ENCODE measurements around the gene VPS29.

DNA sequence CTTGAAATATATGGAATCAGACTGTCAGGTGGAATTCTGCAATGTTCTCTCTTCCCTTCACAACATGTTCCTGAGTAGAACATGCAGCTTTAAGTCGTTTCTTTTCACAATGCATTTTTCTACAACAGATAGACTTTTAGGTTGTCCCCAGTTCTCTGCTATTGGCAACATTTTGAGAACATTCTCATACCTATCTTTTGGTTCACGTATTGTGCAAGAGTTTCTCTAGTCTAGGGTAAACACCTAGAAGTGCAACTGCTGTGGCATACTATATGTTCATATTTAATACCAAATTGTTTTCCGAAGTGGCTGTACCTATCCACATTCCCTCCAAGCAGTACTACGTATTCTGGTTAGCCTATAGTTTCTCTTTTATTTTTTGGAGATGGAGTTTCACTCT lies 49.1 kb upstream of the VPS29 start:
- TF ChIP-seq, protein P1, sequence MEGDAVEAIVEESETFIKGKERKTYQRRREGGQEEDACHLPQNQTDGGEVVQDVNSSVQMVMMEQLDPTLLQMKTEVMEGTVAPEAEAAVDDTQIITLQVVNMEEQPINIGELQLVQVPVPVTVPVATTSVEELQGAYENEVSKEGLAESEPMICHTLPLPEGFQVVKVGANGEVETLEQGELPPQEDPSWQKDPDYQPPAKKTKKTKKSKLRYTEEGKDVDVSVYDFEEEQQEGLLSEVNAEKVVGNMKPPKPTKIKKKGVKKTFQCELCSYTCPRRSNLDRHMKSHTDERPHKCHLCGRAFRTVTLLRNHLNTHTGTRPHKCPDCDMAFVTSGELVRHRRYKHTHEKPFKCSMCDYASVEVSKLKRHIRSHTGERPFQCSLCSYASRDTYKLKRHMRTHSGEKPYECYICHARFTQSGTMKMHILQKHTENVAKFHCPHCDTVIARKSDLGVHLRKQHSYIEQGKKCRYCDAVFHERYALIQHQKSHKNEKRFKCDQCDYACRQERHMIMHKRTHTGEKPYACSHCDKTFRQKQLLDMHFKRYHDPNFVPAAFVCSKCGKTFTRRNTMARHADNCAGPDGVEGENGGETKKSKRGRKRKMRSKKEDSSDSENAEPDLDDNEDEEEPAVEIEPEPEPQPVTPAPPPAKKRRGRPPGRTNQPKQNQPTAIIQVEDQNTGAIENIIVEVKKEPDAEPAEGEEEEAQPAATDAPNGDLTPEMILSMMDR (conservative IDR thresholded peaks at IDR 0.05; ENCODE audit: low read depth in 2 of 2): no peak
- TF ChIP-seq EZH2 (IDR thresholded peaks at IDR 0.05; ENCODE audit: low read depth, unreplicated experiment) (no peak), POLR2AphosphoS5 (IDR thresholded peaks at IDR 0.05; ENCODE audit: low read depth) (no peak), CREB1 (CRISPR knock-in tag; IDR thresholded peaks at IDR 0.05; ENCODE audit: low read depth) (no peak), EZH2phosphoT487 (IDR thresholded peaks at IDR 0.05; ENCODE audit: unreplicated experiment) (no peak), JUNB (IDR thresholded peaks at IDR 0.05; ENCODE audit: unreplicated experiment) (no peak), STAT1 (IDR thresholded peaks at IDR 0.05; ENCODE audit: unreplicated experiment) (no peak), ZNF331 (CRISPR knock-in tag; IDR thresholded peaks at IDR 0.05; ENCODE audit: low read depth) (no peak), NANOG (IDR thresholded peaks at IDR 0.05; ENCODE audit: borderline replicate concordance) (no peak)
- TF ChIP-seq, protein P2, sequence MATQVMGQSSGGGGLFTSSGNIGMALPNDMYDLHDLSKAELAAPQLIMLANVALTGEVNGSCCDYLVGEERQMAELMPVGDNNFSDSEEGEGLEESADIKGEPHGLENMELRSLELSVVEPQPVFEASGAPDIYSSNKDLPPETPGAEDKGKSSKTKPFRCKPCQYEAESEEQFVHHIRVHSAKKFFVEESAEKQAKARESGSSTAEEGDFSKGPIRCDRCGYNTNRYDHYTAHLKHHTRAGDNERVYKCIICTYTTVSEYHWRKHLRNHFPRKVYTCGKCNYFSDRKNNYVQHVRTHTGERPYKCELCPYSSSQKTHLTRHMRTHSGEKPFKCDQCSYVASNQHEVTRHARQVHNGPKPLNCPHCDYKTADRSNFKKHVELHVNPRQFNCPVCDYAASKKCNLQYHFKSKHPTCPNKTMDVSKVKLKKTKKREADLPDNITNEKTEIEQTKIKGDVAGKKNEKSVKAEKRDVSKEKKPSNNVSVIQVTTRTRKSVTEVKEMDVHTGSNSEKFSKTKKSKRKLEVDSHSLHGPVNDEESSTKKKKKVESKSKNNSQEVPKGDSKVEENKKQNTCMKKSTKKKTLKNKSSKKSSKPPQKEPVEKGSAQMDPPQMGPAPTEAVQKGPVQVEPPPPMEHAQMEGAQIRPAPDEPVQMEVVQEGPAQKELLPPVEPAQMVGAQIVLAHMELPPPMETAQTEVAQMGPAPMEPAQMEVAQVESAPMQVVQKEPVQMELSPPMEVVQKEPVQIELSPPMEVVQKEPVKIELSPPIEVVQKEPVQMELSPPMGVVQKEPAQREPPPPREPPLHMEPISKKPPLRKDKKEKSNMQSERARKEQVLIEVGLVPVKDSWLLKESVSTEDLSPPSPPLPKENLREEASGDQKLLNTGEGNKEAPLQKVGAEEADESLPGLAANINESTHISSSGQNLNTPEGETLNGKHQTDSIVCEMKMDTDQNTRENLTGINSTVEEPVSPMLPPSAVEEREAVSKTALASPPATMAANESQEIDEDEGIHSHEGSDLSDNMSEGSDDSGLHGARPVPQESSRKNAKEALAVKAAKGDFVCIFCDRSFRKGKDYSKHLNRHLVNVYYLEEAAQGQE (IDR thresholded peaks at IDR 0.05; ENCODE audit: unreplicated experiment): no peak
- TF ChIP-seq, protein P3, sequence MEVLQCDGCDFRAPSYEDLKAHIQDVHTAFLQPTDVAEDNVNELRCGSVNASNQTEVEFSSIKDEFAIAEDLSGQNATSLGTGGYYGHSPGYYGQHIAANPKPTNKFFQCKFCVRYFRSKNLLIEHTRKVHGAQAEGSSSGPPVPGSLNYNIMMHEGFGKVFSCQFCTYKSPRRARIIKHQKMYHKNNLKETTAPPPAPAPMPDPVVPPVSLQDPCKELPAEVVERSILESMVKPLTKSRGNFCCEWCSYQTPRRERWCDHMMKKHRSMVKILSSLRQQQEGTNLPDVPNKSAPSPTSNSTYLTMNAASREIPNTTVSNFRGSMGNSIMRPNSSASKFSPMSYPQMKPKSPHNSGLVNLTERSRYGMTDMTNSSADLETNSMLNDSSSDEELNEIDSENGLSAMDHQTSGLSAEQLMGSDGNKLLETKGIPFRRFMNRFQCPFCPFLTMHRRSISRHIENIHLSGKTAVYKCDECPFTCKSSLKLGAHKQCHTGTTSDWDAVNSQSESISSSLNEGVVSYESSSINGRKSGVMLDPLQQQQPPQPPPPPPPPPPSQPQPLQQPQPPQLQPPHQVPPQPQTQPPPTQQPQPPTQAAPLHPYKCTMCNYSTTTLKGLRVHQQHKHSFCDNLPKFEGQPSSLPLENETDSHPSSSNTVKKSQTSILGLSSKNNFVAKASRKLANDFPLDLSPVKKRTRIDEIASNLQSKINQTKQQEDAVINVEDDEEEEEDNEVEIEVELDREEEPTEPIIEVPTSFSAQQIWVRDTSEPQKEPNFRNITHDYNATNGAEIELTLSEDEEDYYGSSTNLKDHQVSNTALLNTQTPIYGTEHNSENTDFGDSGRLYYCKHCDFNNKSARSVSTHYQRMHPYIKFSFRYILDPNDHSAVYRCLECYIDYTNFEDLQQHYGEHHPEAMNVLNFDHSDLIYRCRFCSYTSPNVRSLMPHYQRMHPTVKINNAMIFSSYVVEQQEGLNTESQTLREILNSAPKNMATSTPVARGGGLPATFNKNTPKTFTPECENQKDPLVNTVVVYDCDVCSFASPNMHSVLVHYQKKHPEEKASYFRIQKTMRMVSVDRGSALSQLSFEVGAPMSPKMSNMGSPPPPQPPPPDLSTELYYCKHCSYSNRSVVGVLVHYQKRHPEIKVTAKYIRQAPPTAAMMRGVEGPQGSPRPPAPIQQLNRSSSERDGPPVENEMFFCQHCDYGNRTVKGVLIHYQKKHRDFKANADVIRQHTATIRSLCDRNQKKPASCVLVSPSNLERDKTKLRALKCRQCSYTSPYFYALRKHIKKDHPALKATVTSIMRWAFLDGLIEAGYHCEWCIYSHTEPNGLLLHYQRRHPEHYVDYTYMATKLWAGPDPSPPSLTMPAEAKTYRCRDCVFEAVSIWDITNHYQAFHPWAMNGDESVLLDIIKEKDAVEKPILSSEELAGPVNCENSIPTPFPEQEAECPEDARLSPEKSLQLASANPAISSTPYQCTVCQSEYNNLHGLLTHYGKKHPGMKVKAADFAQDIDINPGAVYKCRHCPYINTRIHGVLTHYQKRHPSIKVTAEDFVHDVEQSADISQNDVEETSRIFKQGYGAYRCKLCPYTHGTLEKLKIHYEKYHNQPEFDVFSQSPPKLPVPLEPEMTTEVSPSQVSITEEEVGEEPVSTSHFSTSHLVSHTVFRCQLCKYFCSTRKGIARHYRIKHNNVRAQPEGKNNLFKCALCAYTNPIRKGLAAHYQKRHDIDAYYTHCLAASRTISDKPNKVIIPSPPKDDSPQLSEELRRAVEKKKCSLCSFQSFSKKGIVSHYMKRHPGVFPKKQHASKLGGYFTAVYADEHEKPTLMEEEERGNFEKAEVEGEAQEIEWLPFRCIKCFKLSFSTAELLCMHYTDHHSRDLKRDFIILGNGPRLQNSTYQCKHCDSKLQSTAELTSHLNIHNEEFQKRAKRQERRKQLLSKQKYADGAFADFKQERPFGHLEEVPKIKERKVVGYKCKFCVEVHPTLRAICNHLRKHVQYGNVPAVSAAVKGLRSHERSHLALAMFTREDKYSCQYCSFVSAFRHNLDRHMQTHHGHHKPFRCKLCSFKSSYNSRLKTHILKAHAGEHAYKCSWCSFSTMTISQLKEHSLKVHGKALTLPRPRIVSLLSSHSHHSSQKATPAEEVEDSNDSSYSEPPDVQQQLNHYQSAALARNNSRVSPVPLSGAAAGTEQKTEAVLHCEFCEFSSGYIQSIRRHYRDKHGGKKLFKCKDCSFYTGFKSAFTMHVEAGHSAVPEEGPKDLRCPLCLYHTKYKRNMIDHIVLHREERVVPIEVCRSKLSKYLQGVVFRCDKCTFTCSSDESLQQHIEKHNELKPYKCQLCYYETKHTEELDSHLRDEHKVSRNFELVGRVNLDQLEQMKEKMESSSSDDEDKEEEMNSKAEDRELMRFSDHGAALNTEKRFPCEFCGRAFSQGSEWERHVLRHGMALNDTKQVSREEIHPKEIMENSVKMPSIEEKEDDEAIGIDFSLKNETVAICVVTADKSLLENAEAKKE (CRISPR knock-in tag; IDR thresholded peaks at IDR 0.05): no peak
- TF ChIP-seq, protein P4, sequence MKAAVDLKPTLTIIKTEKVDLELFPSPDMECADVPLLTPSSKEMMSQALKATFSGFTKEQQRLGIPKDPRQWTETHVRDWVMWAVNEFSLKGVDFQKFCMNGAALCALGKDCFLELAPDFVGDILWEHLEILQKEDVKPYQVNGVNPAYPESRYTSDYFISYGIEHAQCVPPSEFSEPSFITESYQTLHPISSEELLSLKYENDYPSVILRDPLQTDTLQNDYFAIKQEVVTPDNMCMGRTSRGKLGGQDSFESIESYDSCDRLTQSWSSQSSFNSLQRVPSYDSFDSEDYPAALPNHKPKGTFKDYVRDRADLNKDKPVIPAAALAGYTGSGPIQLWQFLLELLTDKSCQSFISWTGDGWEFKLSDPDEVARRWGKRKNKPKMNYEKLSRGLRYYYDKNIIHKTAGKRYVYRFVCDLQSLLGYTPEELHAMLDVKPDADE (IDR thresholded peaks at IDR 0.05): no peak
